ENCODE results near the gene PARD3B.
"Not testable (repeated sequence)": the region's sequence is repeated elsewhere in the genome, so short reads cannot be mapped to it uniquely, and the experiment has no call there.

PARD3B gene

DNA sequence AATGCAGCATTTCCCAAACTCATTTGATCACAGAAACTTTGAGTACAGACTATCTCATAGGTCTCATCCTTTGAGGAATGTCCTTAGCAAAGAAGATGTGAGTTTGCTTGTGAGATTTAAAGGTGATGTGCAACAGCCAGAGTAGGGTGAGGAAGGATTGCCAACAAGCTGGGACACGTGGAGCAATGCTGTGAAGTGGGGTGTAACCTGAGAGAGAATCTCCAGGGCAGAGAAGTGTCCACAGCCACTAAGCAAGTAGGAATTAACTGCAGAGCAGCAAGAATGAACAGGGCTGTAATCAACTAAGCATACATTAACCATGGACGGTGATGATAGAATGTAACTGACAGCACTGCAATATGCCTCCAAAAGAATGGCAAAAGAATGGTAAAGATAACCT, 667.1 kb downstream of the PARD3B start:
- no peak for DNase-seq (ENCODE audit: extremely low read depth in 1 of 2, low read depth in 1 of 2)

DNA sequence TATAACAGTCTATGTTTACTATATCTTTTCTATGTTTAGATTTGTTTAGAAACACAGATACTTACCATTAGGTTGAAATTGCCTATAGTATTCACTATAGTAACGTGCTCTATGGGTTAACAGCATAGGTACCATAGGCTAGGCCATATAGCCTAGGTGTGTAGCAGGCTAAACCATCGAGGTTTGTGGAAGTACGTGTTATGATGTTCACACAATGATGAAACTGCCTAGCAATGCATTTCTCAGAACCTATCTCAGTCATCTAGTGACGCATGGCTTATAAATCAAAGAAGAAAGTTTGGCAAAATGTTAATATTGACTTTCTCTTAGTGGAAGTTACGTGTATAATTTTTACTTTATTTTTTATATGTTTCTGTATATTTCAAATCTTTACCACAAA, 670.8 kb downstream of the PARD3B start:
- no peak for DNase-seq (ENCODE audit: extremely low read depth in 1 of 2, low read depth in 1 of 2)

DNA sequence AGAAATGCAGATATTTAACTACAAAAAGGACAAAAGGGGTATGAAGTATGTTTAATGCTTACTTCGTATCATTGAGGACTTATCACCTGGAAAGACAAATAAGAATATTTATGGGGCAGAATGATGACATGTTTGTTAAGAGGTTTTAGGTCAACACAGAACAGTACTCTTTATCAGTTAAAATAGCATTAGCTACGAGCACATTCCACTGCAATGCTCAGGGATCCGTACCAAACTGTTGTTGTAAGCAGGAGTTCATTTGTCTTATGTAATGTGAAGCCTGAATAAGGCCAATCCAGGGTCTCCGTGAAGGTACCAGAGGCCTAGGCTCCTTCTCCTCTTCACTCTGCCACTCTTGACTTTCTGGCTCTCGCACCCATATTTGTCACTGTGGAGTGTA, 671.3 kb downstream of the PARD3B start:
- no peak for DNase-seq (ENCODE audit: extremely low read depth in 1 of 2, low read depth in 1 of 2)

DNA sequence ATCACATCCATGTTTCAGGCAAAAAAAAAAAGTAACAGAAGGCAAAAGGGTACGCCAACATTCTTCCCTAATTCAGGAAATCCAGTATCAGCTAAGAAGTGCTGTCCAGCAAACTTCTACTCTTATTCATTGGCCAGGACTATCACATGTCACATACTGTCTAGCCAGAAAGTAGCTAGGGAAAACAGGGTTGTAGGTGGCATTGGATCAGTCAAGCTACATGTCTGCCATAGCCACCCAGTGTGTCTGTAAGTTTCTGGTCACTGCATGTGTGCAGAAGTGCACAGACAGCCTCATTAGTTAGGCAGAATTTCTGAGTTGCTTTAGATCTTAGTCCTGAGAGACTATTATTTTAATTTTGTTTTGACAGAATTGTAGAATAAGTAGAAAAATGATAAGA, 671.7 kb downstream of the PARD3B start:
- DNase-seq (ENCODE audit: extremely low read depth in 1 of 2, low read depth in 1 of 2): no peak

DNA sequence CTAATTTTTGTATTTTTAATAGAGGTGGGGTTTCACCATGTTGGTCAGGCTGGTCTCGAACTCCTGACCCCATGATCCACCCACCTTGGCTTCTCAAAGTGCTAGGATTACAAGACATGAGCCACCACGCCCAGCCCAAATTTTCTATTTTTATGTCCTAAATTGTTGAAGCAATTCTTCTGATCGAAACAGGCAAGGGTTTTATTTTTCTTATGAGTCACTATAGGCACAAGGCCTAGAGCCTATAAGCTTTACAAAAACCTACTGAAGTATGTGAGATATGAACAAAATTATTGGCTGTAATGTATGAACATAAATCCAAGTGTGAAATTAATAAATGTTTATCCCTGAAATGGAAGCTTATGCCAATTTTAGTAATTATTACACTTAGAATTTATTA, 672.8 kb downstream of the PARD3B start:
- DNase-seq (ENCODE audit: extremely low read depth in 1 of 2, low read depth in 1 of 2): no peak

DNA sequence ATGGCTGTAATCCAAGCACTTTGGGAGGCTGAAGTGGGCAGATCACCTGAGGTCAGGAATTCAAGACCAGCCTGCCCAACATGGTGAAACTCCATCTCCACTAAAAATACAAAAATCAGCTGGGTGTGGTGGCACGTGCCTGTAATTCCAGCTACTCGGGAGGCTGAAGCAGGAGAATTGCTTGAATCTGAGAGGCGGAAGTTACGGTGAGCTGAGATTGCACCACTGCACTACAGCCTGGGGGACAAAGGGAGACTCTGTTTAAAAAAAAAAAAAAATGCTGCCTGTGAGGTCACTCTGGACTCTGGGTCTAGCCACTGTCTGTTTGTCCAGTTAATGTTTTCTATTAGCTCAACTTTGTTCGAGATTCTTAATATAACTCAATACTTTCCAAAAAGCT, 673.5 kb downstream of the PARD3B start:
- not testable (repeated sequence) for DNase-seq (ENCODE audit: extremely low read depth in 1 of 2, low read depth in 1 of 2)

DNA sequence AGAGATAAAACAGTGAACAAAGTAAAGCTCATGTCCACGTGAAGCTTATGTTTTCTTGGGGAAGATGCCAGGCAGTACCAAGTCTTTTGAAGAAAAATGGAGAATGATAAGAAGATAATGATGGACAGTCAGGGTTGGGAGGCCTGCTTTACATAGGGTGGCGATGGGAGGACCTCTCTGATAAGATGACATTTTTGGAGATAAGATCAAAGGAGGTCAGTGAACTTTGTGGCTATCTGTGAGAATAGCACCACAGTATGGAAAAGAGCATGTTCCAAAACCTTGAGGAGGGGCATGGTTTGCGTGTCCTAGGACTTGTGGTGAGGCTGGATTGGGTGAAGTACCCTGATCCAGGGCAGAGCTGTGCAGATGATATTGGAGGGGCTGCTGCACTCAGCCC, 675.3 kb downstream of the PARD3B start:
- no peak for DNase-seq (ENCODE audit: extremely low read depth in 1 of 2, low read depth in 1 of 2)

DNA sequence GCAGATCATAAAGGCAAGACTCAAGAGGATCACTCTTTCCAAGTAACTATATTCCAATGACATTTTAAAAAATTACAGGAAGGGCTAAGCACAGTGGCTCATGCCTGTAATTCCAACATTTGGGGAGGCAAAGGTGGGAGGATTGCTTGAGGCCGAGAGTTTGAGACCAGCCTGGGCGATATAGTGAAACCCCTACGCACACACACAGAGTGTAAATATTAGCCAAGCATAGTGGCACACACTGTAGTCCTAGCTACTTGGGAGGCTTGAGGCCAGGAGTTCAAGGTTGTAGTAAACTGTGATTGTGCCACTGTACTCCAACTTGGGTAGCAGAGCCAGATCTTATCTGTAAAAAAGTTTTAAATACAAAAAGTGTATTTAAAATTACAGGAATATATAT, 686.8 kb downstream of the PARD3B start:
- DNase-seq (ENCODE audit: extremely low read depth in 1 of 2, low read depth in 1 of 2): no peak

DNA sequence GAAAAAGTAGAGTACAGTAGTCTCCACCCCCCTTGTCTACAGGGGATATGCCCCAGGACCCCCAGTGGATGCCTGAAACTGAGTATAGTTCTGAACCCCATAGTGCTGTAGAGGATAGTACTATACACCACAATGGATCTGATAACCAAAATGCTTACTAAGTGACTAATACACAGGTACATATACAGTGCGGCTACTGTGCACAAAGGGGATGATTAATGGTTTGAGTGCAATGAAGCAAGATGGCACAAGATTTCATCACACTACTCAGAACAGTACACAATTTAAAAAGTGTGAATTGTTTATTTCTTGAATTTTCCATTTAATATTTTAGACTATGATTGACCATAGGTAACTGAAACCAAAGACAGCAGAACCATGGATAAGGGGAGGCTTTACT, 690.2 kb downstream of the PARD3B start:
- no peak for DNase-seq (ENCODE audit: extremely low read depth in 1 of 2, low read depth in 1 of 2)

DNA sequence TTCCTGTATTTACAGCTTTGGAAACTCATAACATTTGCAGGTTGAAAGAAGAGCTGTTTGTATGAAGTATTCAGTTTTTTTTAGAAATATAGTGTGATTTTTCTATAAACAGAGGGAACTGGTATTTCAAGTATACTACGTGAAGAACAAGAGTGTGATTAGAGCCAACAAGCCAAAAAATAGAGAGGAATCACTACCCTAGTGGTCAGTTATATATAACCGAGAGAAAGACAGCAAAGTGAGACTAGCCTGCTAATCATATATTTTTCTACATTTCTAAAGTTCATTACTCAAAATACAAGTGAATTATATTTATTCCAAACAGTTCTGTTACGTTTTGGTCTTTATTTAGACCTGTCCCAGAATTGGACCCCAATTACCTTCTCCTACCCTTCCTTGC, 692.2 kb downstream of the PARD3B start:
- DNase-seq (ENCODE audit: extremely low read depth in 1 of 2, low read depth in 1 of 2): no peak

DNA sequence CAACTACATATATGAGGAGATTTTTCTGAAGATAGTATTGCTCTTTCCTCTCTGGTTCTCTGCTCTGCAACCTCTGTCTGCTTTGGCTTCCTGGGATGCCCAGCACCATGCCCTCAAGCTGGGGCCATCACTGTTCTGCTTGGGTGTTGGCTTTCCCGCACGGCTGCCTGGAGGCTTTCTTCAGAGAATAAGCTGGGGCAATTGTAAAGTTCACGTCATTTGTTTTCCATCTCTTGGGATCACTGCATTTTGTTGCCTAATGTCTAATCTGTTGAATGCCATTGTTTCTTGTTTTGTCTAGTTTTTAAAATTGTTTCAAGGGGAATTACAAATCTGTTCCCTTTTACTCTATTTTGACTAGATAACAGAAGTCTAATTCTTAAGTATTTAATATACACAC, 699.7 kb downstream of the PARD3B start:
- DNase-seq (ENCODE audit: extremely low read depth in 1 of 2, low read depth in 1 of 2): no peak

DNA sequence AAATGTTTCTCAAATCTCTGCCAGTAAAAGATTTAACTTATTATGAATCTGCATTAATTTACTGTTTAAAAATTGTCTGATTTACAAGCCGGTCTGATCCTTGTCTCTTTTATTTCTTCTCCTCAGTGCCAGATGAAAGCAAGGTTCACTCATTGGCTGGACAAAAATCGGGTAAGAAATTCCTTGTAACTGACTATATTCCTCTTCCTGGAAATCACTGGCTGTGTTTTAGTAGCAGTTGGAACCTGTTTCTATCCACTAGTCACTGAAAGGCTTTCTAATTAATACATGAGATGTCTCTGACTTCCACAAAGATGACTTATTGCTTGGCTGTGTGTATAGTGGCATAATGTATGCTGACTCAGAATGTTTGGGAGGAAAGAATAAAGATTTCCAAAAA, 700.4 kb downstream of the PARD3B start:
- DNase-seq (ENCODE audit: extremely low read depth in 1 of 2, low read depth in 1 of 2): no peak

DNA sequence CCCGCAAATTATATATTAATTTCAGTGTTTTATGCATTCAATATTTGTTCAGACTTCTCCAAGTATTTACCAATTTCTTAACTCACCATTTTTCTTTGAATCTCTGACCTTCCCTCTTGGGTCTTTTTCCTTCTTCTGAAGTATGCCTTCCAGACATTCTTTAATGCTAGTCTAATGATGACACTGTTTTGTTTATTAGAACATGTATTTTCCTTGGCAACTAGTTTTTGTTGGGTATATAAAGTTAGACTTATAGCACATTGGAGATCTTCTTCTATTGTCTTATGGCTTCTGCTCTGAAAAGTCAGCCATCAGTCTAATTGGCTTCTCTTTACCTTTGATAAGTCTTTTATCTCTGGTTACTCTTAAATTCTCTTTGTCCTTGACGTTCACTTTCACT, 713.8 kb downstream of the PARD3B start:
- no peak for DNase-seq (ENCODE audit: extremely low read depth in 1 of 2, low read depth in 1 of 2)

DNA sequence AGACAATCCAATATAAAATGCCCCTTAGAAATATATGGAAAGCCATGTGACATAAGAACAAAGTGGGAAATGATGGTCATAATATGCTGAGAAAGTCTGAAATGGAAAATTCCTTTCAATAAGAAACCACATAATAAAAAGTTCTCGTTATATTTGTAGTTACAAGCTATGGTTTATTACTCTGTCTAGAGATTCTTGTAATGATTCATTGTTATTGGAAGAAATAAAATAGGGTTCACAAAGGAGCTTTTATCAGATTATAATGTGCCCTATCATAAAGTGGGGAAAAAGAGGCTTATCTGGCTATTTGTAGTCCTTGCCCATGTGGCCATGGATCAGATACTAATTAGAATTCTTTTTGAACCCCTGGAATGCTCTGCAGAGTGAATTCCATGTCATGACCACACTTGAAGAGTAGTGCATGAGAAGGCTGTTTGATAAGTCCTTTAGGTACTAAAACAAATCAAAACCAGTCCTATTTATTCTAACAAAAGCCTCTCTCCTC, 716.3 kb downstream of the PARD3B start:
- no peak for DNase-seq (ENCODE audit: extremely low read depth in 1 of 2, low read depth in 1 of 2)

DNA sequence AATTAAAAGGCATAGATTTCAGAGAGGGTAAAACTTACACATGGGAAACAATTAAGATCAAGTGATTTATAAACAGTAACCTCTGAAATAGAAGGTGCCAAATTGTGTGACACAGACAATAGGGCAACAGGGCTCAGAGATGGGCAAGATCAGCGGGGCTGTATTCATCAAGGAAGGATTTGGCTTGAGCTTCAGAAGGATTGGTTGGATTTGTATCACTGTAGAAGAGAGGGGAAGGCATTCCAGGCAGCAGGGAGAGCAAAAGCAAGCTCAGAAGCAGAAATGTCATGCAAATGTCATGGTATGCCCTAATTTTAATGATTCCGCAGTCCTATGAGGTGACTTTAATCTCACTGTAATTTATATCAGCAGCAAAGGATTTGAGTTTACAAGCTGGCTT, 722.0 kb downstream of the PARD3B start:
- DNase-seq (ENCODE audit: extremely low read depth in 1 of 2, low read depth in 1 of 2): no peak

DNA sequence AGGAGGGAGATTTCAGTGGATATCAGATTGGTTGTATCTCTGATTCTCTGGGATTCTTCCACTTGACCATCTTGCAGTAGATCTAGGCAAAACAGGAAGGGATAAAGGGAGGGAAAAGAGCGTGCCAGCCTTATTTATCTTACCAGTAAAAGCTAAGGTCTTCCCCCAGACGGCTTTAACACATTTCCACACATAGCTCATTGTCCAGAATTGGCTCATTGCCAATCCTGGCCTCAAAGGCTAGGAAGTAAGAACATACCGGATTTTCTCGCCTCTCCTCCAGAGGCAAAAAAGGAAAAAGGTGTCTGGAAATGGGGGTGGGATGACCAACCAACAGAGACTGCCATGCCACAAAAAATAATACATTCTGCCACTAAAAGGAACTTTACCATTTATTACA, 725.4 kb downstream of the PARD3B start:
- DNase-seq (ENCODE audit: extremely low read depth in 1 of 2, low read depth in 1 of 2): no peak

DNA sequence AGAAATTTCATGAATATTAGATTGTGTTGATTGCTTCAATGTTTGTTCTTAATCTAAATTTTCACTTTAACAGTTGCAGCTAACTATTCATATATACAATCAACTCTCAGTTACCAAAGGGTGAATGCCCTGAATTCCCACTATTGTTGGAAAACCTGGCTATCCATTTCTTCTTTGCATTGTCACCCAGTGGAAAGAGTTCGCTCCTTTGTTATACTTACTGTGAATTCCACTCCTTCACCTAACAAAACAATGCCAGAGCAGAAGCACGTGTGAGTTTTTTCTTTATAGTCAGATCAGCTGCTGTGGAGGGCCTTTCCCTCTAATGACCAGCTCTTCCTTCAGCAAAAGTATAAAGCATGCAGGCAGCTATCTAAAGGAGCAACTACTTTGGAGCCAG, 727.9 kb downstream of the PARD3B start:
- DNase-seq (ENCODE audit: extremely low read depth in 1 of 2, low read depth in 1 of 2): no peak

DNA sequence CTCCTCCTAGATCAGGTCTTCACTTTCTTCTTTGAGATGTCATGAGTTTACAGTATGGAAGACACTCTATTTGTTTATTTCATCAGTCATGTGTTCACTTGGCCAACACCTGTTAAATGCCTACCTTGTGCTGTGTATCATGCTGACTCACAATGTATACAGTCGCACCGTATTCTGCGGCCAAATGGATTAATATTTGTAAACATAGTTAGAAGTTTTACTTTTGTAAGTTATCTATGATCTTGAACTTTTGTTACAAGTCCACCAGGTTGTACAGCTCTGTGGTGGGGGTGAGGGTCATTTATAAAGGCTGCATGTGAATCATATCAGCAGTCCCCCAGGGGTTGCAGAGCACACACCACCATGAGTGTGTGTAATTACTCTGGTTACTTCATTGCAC, 728.4 kb downstream of the PARD3B start:
- no peak for DNase-seq (ENCODE audit: extremely low read depth in 1 of 2, low read depth in 1 of 2)

DNA sequence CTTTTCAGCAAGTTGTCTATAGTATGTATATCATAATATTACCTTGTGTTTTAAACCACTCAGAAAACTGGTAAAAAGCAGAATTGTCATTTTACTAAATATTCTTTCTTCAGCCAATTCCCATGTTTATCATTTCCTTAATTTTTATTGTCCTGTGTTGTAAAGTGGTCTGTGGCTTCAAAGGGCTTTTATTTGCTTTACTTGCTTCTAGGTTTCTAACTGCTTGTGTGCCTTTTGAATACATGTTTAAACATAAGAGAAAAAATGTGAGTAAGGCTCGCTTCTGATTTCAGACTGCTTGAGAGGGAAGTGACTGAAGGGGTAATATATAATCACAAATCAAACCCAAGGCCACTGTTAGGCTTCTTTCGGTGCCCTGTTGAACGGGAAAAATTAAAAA, 729.5 kb downstream of the PARD3B start:
- no peak for DNase-seq (ENCODE audit: extremely low read depth in 1 of 2, low read depth in 1 of 2)

DNA sequence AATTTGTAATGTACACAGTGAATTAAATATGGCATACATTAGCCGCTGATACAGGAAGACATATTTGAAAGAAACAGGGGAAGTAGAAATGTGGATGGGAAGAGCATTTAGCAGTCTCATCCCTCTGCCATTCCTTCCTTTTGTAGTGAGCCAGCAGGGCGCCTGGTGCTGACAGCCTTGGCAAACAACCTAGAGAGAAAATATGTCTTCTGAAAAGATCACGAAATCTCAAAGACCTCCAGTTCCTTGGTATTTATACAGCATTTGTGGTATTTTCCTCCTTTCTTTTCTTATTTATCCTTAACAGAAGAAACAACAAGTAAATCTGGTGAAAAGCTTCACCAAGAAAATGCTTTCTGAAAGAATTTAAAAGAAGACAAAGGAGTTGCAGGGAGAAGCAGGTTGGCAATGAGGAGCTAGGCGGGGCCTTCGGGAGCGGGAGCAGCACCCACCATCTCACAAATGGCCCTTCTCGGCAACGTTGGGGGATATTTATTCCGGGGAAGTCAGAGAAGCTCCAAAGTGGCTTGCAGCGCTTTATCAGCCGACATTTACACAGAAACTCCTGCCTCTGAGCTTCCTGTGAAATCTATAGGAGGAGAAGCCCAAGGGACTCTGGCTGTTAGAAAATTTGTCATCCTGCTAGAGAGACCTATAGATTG, 731.0 kb downstream of the PARD3B start:
- DNase-seq (ENCODE audit: extremely low read depth in 1 of 2, low read depth in 1 of 2): no peak

DNA sequence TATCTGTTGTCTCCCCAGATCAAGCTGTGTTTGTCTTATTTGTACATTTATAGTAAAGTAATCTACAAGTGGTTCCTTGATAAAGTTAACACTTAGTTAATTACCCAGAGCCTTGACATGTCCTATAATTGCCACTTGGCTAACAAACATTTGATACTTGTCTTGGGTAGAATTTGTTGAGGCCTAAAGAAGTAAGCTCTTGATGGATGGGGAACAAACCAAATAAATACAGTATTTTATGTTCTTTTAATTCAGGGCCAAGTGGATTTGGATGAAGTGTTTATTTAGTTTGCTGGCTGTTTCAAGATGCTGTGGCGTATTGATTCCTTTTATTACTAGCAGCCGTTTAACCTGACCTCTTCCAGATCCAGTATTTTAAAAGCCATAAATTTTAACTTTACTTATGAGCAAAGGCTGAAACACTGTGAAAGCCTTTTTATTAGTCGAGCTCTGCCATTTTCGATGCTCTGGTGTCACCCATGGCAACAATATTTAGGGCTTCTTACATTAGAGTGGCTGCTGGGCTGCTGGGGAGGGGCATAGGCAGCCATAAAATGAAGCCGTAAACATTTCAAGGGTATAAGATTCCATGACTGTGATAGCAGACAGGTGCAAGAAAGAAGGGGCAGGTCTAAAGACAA, 735.4 kb downstream of the PARD3B start:
- DNase-seq (ENCODE audit: extremely low read depth in 1 of 2, low read depth in 1 of 2): no peak

DNA sequence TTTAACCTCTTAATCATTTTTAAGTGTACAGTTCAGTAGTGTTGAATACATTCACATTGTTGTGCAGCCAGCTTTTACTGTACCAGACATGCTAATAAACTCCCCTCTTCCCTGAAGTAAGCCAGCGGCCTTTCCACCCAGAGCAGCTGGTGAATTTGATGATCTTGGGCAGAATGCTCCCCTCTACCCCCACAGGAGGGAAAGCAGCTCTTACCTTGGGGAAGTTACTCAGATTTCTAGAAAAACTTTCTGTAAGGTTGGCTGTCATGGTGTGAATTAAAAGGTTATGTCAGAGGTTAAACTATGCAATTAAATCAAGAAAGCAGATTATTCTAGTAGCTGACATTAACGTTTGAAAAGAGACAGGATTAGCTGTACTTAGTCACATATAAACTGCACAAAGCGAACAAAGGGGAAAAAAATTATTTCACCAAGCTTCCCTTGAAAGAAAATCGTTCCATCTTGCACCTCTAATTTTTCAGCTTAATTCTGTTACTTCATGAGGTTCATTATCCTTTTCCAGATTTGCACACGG, 738.5 kb downstream of the PARD3B start:
- no peak for DNase-seq (ENCODE audit: extremely low read depth in 1 of 2, low read depth in 1 of 2)

DNA sequence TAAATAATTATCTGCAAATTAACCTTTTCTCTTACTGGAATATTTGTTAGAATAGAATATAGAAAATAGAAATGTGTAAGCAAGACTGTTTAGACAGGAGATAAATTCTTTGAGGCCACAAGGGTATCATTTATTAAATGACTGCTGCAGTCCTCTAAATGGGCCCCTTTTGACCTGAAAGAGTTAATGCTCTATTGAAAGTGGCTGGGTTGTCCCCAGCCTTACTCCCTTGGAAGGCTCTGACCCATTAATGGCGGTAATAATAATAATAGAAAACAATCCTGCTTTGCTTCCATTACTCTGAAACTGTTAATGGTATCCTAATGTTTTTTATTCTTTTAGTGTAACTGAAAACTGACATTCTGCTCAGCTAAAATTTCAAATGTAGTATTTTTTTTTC, 739.1 kb downstream of the PARD3B start:
- DNase-seq (ENCODE audit: extremely low read depth in 1 of 2, low read depth in 1 of 2): no peak
